Measurements from ENCODE around the gene CBX2. TPM values are rescaled to one million over a fixed set of nuclear protein-coding genes. Genes with fewer than 3 reads are reported as not detected.

CBX2 gene
- total and polyA plus RNA-seq, 3 experiments from 2014 or later: 0.10 to 2.2 (median 2.0) TPM

GRCh38 chr17:79832218-79833109 is 54.5 kb downstream of the CBX2 start:
- ChIA-PET POLR2A (interaction anchor here (0.6 to 0.9 kb wide), 2 partner anchors 20 to 491 kb away, joined by 3 to 4 read pairs; no protein-coding TSS in a partner anchor), CTCF (no interaction called here)
- peaks cover under 1 to 3% of the 10 kb centered on the region in 2 donors for H3K27me3 Mint-ChIP-seq
- peaks cover 5% of the 10 kb centered on the region for H3K36me3 ChIP-seq (ENCODE audit: insufficient read depth, low read length)
- H3K27ac ChIP-seq (ENCODE audit: low read depth, low read length): peak overlapping the region; percentile 80
- no peak overlapping the region for H3K4me3 ChIP-seq (ENCODE audit: low read length)
- H3K4me3 Mint-ChIP-seq: peak overlapping the region in 2 of 7 donors; percentile 17 to 57
- no peaks in the 10 kb centered on the region for H3K9me3 ChIP-seq (ENCODE audit: low read length)
- H3K4me1 ChIP-seq (ENCODE audit: insufficient read depth, low read length): peaks cover 36% of the 10 kb centered on the region
- H3K27me3 ChIP-seq (ENCODE audit: insufficient read depth, low read length, poor library complexity, severe bottlenecking): no peaks in the 10 kb centered on the region
- DNase-seq: peak in 1 of 5 donors; percentile 18
- H3K4me1 Mint-ChIP-seq: peaks cover 19 to 48% (median 23%) of the 10 kb centered on the region in 3 donors
- peak overlapping the region in 1 of 8 donors; percentile 50 for H3K27ac Mint-ChIP-seq
- no peaks in the 10 kb centered on the region for H3K9me3 Mint-ChIP-seq
- H3K36me3 Mint-ChIP-seq: peaks cover 0 to 28% (median 5%) of the 10 kb centered on the region in 3 donors

- CTCF ChIA-PET: interaction anchor here (2.4 kb wide), 1 partner anchor 28 kb away, joined by 7 read pairs; no protein-coding TSS in a partner anchor
Measured at GRCh38 chr17:79833110-79833450, 55.1 kb downstream of the CBX2 start.

GRCh38 chr17:79833744-79834564 is 56.0 kb downstream of the CBX2 start:
- Mint-ChIP-seq H3K9me3 (no peaks in the 10 kb centered on the region), H3K4me3 (peak overlapping the region in 1 of 7 donors; percentile 56), H3K36me3 (peaks cover 0 to 38% (median 5%) of the 10 kb centered on the region in 3 donors), H3K27ac (no peak overlapping the region), H3K4me1 (peaks cover 20 to 55% (median 31%) of the 10 kb centered on the region in 3 donors), H3K27me3 (peaks cover 0 to 8% of the 10 kb centered on the region in 2 donors)
- no peak for DNase-seq
- no peaks in the 10 kb centered on the region for H3K27me3 ChIP-seq (ENCODE audit: insufficient read depth, low read length, poor library complexity, severe bottlenecking)
- peaks cover 37% of the 10 kb centered on the region for H3K4me1 ChIP-seq (ENCODE audit: insufficient read depth, low read length)
- peak overlapping the region; percentile 80 for H3K27ac ChIP-seq (ENCODE audit: low read depth, low read length)
- no peak overlapping the region for H3K4me3 ChIP-seq (ENCODE audit: low read length)
- ChIA-PET POLR2A (no interaction called here), CTCF (interaction anchor here (2.4 to 3.5 kb wide), 2 partner anchors 15 to 29 kb away, joined by 7 to 15 read pairs; no protein-coding TSS in a partner anchor)
- H3K9me3 ChIP-seq (ENCODE audit: low read length): no peaks in the 10 kb centered on the region
- H3K36me3 ChIP-seq (ENCODE audit: insufficient read depth, low read length): peaks cover 5% of the 10 kb centered on the region

More at GRCh38 chr17:79833110-79833450, 55.1 kb downstream of the CBX2 start:
- no peaks in the 10 kb centered on the region for H3K9me3 ChIP-seq (ENCODE audit: low read length)
- H3K4me1 Mint-ChIP-seq: peaks cover 23 to 53% (median 28%) of the 10 kb centered on the region in 3 donors
- peak overlapping the region; percentile 80 for H3K27ac ChIP-seq (ENCODE audit: low read depth, low read length)
- no peak overlapping the region for H3K4me3 ChIP-seq (ENCODE audit: low read length)
- H3K36me3 ChIP-seq (ENCODE audit: insufficient read depth, low read length): peaks cover 5% of the 10 kb centered on the region
- H3K27me3 Mint-ChIP-seq: peaks cover 0 to 2% of the 10 kb centered on the region in 2 donors
- H3K9me3 Mint-ChIP-seq: no peaks in the 10 kb centered on the region
- H3K4me1 ChIP-seq (ENCODE audit: insufficient read depth, low read length): peaks cover 38% of the 10 kb centered on the region
- DNase-seq: no peak
- peak overlapping the region in 2 of 8 donors; percentile 21 to 50 for H3K27ac Mint-ChIP-seq
- POLR2A ChIA-PET: interaction anchor here (0.9 kb wide), 1 partner anchor 21 kb away, joined by 4 read pairs; no protein-coding TSS in a partner anchor
- H3K36me3 Mint-ChIP-seq: peaks cover 0 to 33% (median 5%) of the 10 kb centered on the region in 3 donors
- H3K4me3 Mint-ChIP-seq: peak overlapping the region in 5 of 7 donors; percentile 17 to 57 (median 39)
- H3K27me3 ChIP-seq (ENCODE audit: insufficient read depth, low read length, poor library complexity, severe bottlenecking): no peaks in the 10 kb centered on the region

GRCh38 chr17:79834565-79835469 is 56.9 kb downstream of the CBX2 start:
- H3K4me1 Mint-ChIP-seq: peaks cover 16 to 51% (median 30%) of the 10 kb centered on the region in 3 donors
- POLR2A ChIA-PET: interaction anchor here (1.0 to 9.3 kb wide), 4 partner anchors 18 to 89 kb away, joined by 6 to 79 read pairs (median 15); partner anchors contain the start of gene CBX8
- peak overlapping the region in 2 of 8 donors; percentile 54 to 65 for H3K27ac Mint-ChIP-seq
- H3K4me3 Mint-ChIP-seq: peak overlapping the region in 2 of 7 donors; percentile 43 to 54
- peaks cover 0 to 8% of the 10 kb centered on the region in 2 donors for H3K27me3 Mint-ChIP-seq
- no peaks in the 10 kb centered on the region for H3K9me3 ChIP-seq (ENCODE audit: low read length)
- H3K4me3 ChIP-seq (ENCODE audit: low read length): no peak overlapping the region
- peaks cover 1% of the 10 kb centered on the region for H3K27me3 ChIP-seq (ENCODE audit: insufficient read depth, low read length, poor library complexity, severe bottlenecking)
- H3K4me1 ChIP-seq (ENCODE audit: insufficient read depth, low read length): peaks cover 34% of the 10 kb centered on the region
- H3K9me3 Mint-ChIP-seq: no peaks in the 10 kb centered on the region
- peaks cover 0 to 38% (median 5%) of the 10 kb centered on the region in 3 donors for H3K36me3 Mint-ChIP-seq
- DNase-seq: peak in 3 of 5 donors; percentile 48 to 63 (median 62)
- peaks cover 5% of the 10 kb centered on the region for H3K36me3 ChIP-seq (ENCODE audit: insufficient read depth, low read length)
- no peak overlapping the region for H3K27ac ChIP-seq (ENCODE audit: low read depth, low read length)
- CTCF ChIA-PET: interaction anchor here (0.7 to 3.5 kb wide), 12 partner anchors 9 to 925 kb away, joined by 3 to 15 read pairs (median 3); partner anchors contain the start of gene CBX8

GRCh38 chr17:79835470-79835899 is 57.5 kb downstream of the CBX2 start:
- H3K9me3 Mint-ChIP-seq: no peaks in the 10 kb centered on the region
- no peak overlapping the region for H3K27ac ChIP-seq (ENCODE audit: low read depth, low read length)
- peaks cover 40% of the 10 kb centered on the region for H3K4me1 ChIP-seq (ENCODE audit: insufficient read depth, low read length)
- H3K9me3 ChIP-seq (ENCODE audit: low read length): no peaks in the 10 kb centered on the region
- ChIA-PET POLR2A (interaction anchor here (0.7 to 9.3 kb wide), 6 partner anchors 18 to 90 kb away, joined by 6 to 79 read pairs (median 11); partner anchors contain the start of gene CBX8), CTCF (interaction anchor here (0.7 to 3.5 kb wide), 12 partner anchors 10 to 924 kb away, joined by 3 to 15 read pairs (median 3); partner anchors contain the start of gene CBX8)
- H3K4me3 ChIP-seq (ENCODE audit: low read length): no peak overlapping the region
- H3K27me3 Mint-ChIP-seq: peaks cover 5 to 12% of the 10 kb centered on the region in 2 donors
- peak overlapping the region in 4 of 7 donors; percentile 10 to 74 (median 46) for H3K4me3 Mint-ChIP-seq
- peak overlapping the region in 1 of 8 donors; percentile 54 for H3K27ac Mint-ChIP-seq
- H3K4me1 Mint-ChIP-seq: peaks cover 21 to 57% (median 30%) of the 10 kb centered on the region in 3 donors
- H3K36me3 ChIP-seq (ENCODE audit: insufficient read depth, low read length): peaks cover 5% of the 10 kb centered on the region
- peak in 1 of 5 donors; percentile 45 for DNase-seq
- H3K36me3 Mint-ChIP-seq: peaks cover 0 to 38% (median 5%) of the 10 kb centered on the region in 3 donors
- peaks cover 8% of the 10 kb centered on the region for H3K27me3 ChIP-seq (ENCODE audit: insufficient read depth, low read length, poor library complexity, severe bottlenecking)

GRCh38 chr17:79835953-79836509 is 58.1 kb downstream of the CBX2 start:
- H3K27ac Mint-ChIP-seq: no peak overlapping the region
- POLR2A ChIA-PET: interaction anchor here (0.7 to 9.3 kb wide), 7 partner anchors 16 to 90 kb away, joined by 3 to 79 read pairs (median 9); partner anchors contain the start of gene CBX8
- DNase-seq: peak in 1 of 5 donors; percentile 48
- CTCF ChIA-PET: interaction anchor here (0.9 to 3.5 kb wide), 8 partner anchors 8 to 157 kb away, joined by 3 to 15 read pairs (median 4); no protein-coding TSS in a partner anchor
- H3K9me3 Mint-ChIP-seq: no peaks in the 10 kb centered on the region
- peaks cover 21 to 60% (median 30%) of the 10 kb centered on the region in 3 donors for H3K4me1 Mint-ChIP-seq
- H3K27me3 Mint-ChIP-seq: peaks cover 11 to 17% of the 10 kb centered on the region in 2 donors
- Histone ChIP-seq H3K4me1 (ENCODE audit: insufficient read depth, low read length) (peaks cover 46% of the 10 kb centered on the region), H3K27me3 (ENCODE audit: insufficient read depth, low read length, poor library complexity, severe bottlenecking) (peaks cover 13% of the 10 kb centered on the region), H3K4me3 (ENCODE audit: low read length) (peak overlapping the region; percentile 85), H3K27ac (ENCODE audit: low read depth, low read length) (peak overlapping the region; percentile 89), H3K9me3 (ENCODE audit: low read length) (no peaks in the 10 kb centered on the region), H3K36me3 (ENCODE audit: insufficient read depth, low read length) (peaks cover 5% of the 10 kb centered on the region)
- H3K36me3 Mint-ChIP-seq: peaks cover 0 to 38% (median 5%) of the 10 kb centered on the region in 3 donors
- peak overlapping the region in 4 of 7 donors; percentile 41 to 97 (median 73) for H3K4me3 Mint-ChIP-seq
